HCT116 (cell line): ENCODE data around the gene ANKRD13B.

ENCODE experiments used
- EGR1 ChIP-seq: IDR thresholded peaks from 2 replicates; pipeline ENCODE4 v1.6.1; 2012; ENCODE audit warnings: low read depth
- POLR2A ChIP-seq: IDR thresholded peaks from 2 replicates; pipeline ENCODE4 v1.7.0; 2011; ENCODE audit warnings: borderline replicate concordance; ENCODE audit not compliant: insufficient read depth, insufficient read length; ENCODE audit errors: extremely low read depth
- SP1 ChIP-seq: IDR thresholded peaks from 2 replicates; pipeline ENCODE4 v1.6.1; 2012; ENCODE audit warnings: low read depth
- TF ChIP-seq, protein P1 (sequence below): IDR thresholded peaks from 2 replicates; pipeline ENCODE4 v1.6.1; 2012
- TF ChIP-seq, protein P2 (sequence below), 3 experiments: fragments of 200-600 bp in 1 of 3; sonication (generic) in 1 of 3; IDR thresholded peaks in 2 of 3; conservative IDR thresholded peaks in 1 of 3; 2 replicates each; pipeline ENCODE4 v1.5.1; 2012 to 2017; ENCODE audit warnings: low read depth in 2 of 3, low read length in 2 of 3, antibody characterized with exemption in 1 of 3, borderline replicate concordance in 1 of 3, control low read depth in 1 of 3, mild to moderate bottlenecking in 1 of 3, mixed read lengths in 1 of 3, mixed run types in 1 of 3, moderate library complexity in 1 of 3; ENCODE audit not compliant: insufficient read depth in 1 of 3

DNA sequence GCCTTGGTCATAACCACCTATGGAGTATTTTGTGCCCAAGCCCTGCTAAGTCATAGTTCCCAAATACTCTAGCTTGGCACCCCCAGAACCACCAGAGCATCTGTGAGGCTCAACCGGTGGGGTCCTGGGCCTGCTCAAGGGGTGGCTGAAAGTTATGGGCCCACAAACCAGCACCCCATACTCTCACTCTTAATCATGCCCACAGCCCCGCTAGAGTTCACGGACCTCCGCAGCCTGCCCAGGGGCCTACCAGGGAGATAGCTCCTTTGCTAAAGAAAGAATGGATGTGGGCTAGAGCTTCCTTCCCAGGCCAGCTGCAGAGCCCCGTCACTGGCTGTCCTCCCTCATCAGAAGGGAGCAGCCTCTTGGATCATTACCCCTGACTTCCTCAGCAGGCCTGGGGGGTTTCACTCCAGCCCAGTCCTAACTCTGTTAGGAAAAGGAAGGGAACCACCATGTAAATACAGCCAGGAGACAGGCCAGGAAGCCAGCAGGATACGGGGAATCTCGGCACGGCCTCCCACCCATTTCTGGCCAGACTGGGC is 4.8 kb upstream of the ANKRD13B start:
- TF ChIP-seq POLR2A (no peak), EGR1 (no peak), SP1 (no peak)
- TF ChIP-seq, protein P1, sequence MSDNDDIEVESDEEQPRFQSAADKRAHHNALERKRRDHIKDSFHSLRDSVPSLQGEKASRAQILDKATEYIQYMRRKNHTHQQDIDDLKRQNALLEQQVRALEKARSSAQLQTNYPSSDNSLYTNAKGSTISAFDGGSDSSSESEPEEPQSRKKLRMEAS: no peak
- TF ChIP-seq, protein P2, sequence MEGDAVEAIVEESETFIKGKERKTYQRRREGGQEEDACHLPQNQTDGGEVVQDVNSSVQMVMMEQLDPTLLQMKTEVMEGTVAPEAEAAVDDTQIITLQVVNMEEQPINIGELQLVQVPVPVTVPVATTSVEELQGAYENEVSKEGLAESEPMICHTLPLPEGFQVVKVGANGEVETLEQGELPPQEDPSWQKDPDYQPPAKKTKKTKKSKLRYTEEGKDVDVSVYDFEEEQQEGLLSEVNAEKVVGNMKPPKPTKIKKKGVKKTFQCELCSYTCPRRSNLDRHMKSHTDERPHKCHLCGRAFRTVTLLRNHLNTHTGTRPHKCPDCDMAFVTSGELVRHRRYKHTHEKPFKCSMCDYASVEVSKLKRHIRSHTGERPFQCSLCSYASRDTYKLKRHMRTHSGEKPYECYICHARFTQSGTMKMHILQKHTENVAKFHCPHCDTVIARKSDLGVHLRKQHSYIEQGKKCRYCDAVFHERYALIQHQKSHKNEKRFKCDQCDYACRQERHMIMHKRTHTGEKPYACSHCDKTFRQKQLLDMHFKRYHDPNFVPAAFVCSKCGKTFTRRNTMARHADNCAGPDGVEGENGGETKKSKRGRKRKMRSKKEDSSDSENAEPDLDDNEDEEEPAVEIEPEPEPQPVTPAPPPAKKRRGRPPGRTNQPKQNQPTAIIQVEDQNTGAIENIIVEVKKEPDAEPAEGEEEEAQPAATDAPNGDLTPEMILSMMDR (IDR thresholded peaks at IDR 0.05 in 2 of 3, conservative IDR thresholded peaks at IDR 0.05 in 1 of 3; ENCODE audit: borderline replicate concordance in 1 of 3, insufficient read depth in 1 of 3, low read depth in 2 of 3, low read length in 2 of 3): no peak
